Measurements from ENCODE around the gene KIF27.

Gene KIF27

DNA sequence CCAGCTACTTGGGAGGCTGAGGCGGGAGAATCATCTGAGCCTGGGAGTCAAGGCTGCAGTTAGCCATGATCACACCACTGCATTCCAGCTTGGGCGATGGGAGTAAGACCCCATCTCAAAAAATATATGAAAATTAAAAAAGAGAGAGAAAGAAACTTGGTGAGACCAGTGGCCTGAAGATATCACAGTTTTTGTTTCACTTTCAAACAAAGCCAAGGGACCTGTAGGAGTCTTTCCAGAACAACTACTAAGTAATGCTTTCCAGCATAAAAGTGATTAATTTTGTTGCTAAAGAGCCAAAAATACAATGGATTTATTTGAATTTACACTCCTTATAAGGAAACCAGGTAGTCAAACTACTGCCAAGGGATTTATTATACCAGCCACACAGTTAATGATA is 127.2 kb downstream of the KIF27 start:
- Histone ChIP-seq H3K36me3 (replicated peaks in 1 of 2; ENCODE audit: control insufficient read depth in 2 of 2, insufficient read depth in 2 of 2, low read length in 2 of 2) (peaks cover 3 to 22% of the 10 kb centered on the region in 2 donors), H3K27me3 (ENCODE audit: control insufficient read depth in 3 of 3, insufficient read depth in 3 of 3, low read depth in 1 of 3, low read length in 3 of 3) (no peaks in the 10 kb centered on the region), H3K4me3 (ENCODE audit: low read length in 2 of 2) (no peak overlapping the region), H3K9ac (ENCODE audit: low read depth, low read length, poor library complexity) (no peak overlapping the region), H3K27ac (replicated peaks; ENCODE audit: low read length) (no peak overlapping the region), H2BK15ac (ENCODE audit: low read length) (no peak overlapping the region), H2BK12ac (ENCODE audit: low read length) (no peak overlapping the region), H3K79me1 (ENCODE audit: low read depth, low read length) (no peaks in the 10 kb centered on the region), H3K23ac (ENCODE audit: low read depth, low read length, poor library complexity) (no peak overlapping the region), H3K18ac (ENCODE audit: low read length) (no peak overlapping the region), H3K4me2 (ENCODE audit: insufficient read depth, low read length, poor library complexity, severe bottlenecking) (no peak overlapping the region), H4K8ac (ENCODE audit: low read depth, low read length) (no peak overlapping the region), H4K91ac (ENCODE audit: low read depth, low read length, poor library complexity) (no peak overlapping the region), H2BK120ac (ENCODE audit: low read depth, low read length) (no peak overlapping the region), H3K4ac (ENCODE audit: low read length) (no peak overlapping the region), H3K14ac (ENCODE audit: low read length) (no peak overlapping the region), H2AK5ac (ENCODE audit: low read depth, low read length) (no peak overlapping the region), H2BK5ac (ENCODE audit: low read length) (no peak overlapping the region), H2AFZ (ENCODE audit: low read length) (no peak overlapping the region), H3K9me3 (replicated peaks in 1 of 2; ENCODE audit: control insufficient read depth in 2 of 2, insufficient read depth in 1 of 2, low read depth in 1 of 2, low read length in 2 of 2) (no peaks in the 10 kb centered on the region), H3K4me1 (ENCODE audit: control insufficient read depth in 2 of 2, insufficient read depth in 1 of 2, low read depth in 1 of 2, low read length in 2 of 2) (no peaks in the 10 kb centered on the region)
- WGBS, 2 donors (ENCODE audit: extremely low coverage in 2 of 2, insufficient read length in 2 of 2, insufficient replicate concordance in 1 of 2): no CpG with 5 or more reads among the region's 2 CpGs
- DNase-seq (ENCODE audit: low spot score): no peak

DNA sequence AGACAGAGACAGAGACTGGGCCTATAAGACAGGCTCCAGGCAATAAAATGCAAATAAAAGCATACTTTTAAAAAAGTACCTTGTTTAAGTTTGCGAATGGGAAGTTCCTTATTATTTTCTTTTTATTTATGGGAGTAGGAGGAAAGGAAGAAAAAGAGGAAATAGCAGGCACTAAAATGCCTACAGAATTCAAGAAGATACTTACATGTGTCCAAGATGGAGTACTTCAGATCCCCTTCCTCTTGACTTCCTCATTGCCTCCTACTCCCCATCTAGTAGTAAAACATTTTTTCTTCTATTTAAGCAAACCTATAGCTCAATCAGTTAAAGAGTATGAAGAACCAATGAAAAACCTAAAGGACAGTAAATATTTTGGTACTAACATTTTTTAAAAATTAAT is 128.5 kb downstream of the KIF27 start:
- H3K79me1 ChIP-seq (ENCODE audit: low read depth, low read length): no peaks in the 10 kb centered on the region
- no peak overlapping the region for H2BK15ac ChIP-seq (ENCODE audit: low read length)
- peaks cover 0 to 9% of the 10 kb centered on the region in 2 donors for H3K36me3 ChIP-seq (replicated peaks in 1 of 2; ENCODE audit: control insufficient read depth in 2 of 2, insufficient read depth in 2 of 2, low read length in 2 of 2)
- WGBS, 2 donors (ENCODE audit: extremely low coverage in 2 of 2, insufficient read length in 2 of 2, insufficient replicate concordance in 1 of 2): 100% methylated on average over 1 of the region's 1 CpG; no CpG with 5 or more reads in 1 of the 2 donors
- H3K27me3 ChIP-seq (ENCODE audit: control insufficient read depth in 3 of 3, insufficient read depth in 3 of 3, low read depth in 1 of 3, low read length in 3 of 3): no peaks in the 10 kb centered on the region
- H4K91ac ChIP-seq (ENCODE audit: low read depth, low read length, poor library complexity): no peak overlapping the region
- H3K4me3 ChIP-seq (ENCODE audit: low read length in 2 of 2): no peak overlapping the region
- H2BK5ac ChIP-seq (ENCODE audit: low read length): no peak overlapping the region
- H2AK5ac ChIP-seq (ENCODE audit: low read depth, low read length): no peak overlapping the region
- no peak overlapping the region for H4K8ac ChIP-seq (ENCODE audit: low read depth, low read length)
- H3K18ac ChIP-seq (ENCODE audit: low read length): no peak overlapping the region
- no peak overlapping the region for H2BK120ac ChIP-seq (ENCODE audit: low read depth, low read length)
- H3K23ac ChIP-seq (ENCODE audit: low read depth, low read length, poor library complexity): no peak overlapping the region
- DNase-seq (ENCODE audit: low spot score): no peak
- no peak overlapping the region for H3K4ac ChIP-seq (ENCODE audit: low read length)
- H3K9ac ChIP-seq (ENCODE audit: low read depth, low read length, poor library complexity): no peak overlapping the region
- no peaks in the 10 kb centered on the region for H3K9me3 ChIP-seq (replicated peaks in 1 of 2; ENCODE audit: control insufficient read depth in 2 of 2, insufficient read depth in 1 of 2, low read depth in 1 of 2, low read length in 2 of 2)
- no peak overlapping the region for H2BK12ac ChIP-seq (ENCODE audit: low read length)
- H2AFZ ChIP-seq (ENCODE audit: low read length): no peak overlapping the region
- H3K4me1 ChIP-seq (ENCODE audit: control insufficient read depth in 2 of 2, insufficient read depth in 1 of 2, low read depth in 1 of 2, low read length in 2 of 2): no peaks in the 10 kb centered on the region
- no peak overlapping the region for H3K14ac ChIP-seq (ENCODE audit: low read length)
- H3K4me2 ChIP-seq (ENCODE audit: insufficient read depth, low read length, poor library complexity, severe bottlenecking): no peak overlapping the region
- no peak overlapping the region for H3K27ac ChIP-seq (replicated peaks; ENCODE audit: low read length)
